ENCODE results near the gene BLNK. TPM values are rescaled to one million over a fixed set of nuclear protein-coding genes. Genes with fewer than 3 reads are reported as not detected.

Gene BLNK
- total and polyA plus RNA-seq, 9 of the 15 experiments (the other 6 are each of a cell fraction or from before 2014, with no cell fraction given) = not detected

GRCh38 chr10:96235326-96236089, 35.9 kb downstream of the BLNK start:
- Histone ChIP-seq H3K36me3 (ENCODE audit: control insufficient read depth, insufficient read depth, low read length) (no peaks in the 10 kb centered on the region), H2AFZ (ENCODE audit: low read depth, low read length) (no peak overlapping the region), H3K9me3 (replicated peaks; ENCODE audit: control insufficient read depth, insufficient read depth, low read depth, low read length) (no peaks in the 10 kb centered on the region), H4K20me1 (replicated peaks; ENCODE audit: control insufficient read depth, insufficient read depth, low read length) (no peaks in the 10 kb centered on the region), H3K79me2 (ENCODE audit: control insufficient read depth, insufficient read depth, low read length) (no peaks in the 10 kb centered on the region), H3K4me2 (ENCODE audit: insufficient read depth, low read length) (no peak overlapping the region), H3K27ac (ENCODE audit: extremely low read depth, low read depth, low read length) (no peak overlapping the region), H3K9ac (ENCODE audit: insufficient read depth in 1 of 2, low read depth in 2 of 2, low read length in 2 of 2) (no peak overlapping the region), H3K9me1 (ENCODE audit: control insufficient read depth, insufficient read depth, low read length) (no peaks in the 10 kb centered on the region), H3K27me3 (ENCODE audit: control insufficient read depth in 2 of 2, insufficient read depth in 2 of 2, low read length in 2 of 2) (peaks cover 0 to 11% of the 10 kb centered on the region in 2 experiments; a peak in 2 of 5 replicates), H3K4me3 (no peak overlapping the region), H3K4me1 (replicated peaks in 1 of 2; ENCODE audit: control insufficient read depth in 2 of 2, insufficient read depth in 2 of 2, low read length in 2 of 2) (no peaks in the 10 kb centered on the region)
- ATAC-seq = no peak
- DNase-seq (ENCODE audit: extremely low read depth in 1 of 4, low spot score in 3 of 4) = no peak
- TF ChIP-seq GTF3C2 (IDR thresholded peaks at IDR 0.05; ENCODE audit: borderline replicate concordance, extremely low read depth, insufficient read length) = no peak
- no peak for TF ChIP-seq PRPF4 (IDR thresholded peaks at IDR 0.05; ENCODE audit: insufficient read depth, low read depth, low read length, poor library complexity, severe bottlenecking)
- no peak for TF ChIP-seq E2F1 (CRISPR knock-in tag; IDR thresholded peaks at IDR 0.05)
- no peak for TF ChIP-seq ETV5 (CRISPR knock-in tag; IDR thresholded peaks at IDR 0.05; ENCODE audit: low read depth)
- TF ChIP-seq FOXP4 (CRISPR knock-in tag; IDR thresholded peaks at IDR 0.05; ENCODE audit: borderline replicate concordance) = no peak
- TF ChIP-seq ZNF175 (CRISPR knock-in tag; IDR thresholded peaks at IDR 0.05; ENCODE audit: low read depth) = no peak
- in situ Hi-C loops (cut with MboI) = no loop called here
- POLR2A ChIA-PET = no interaction called here
- intact Hi-C loops (cut with micrococcal nuclease) = no loop called here
- no TSS peak for BruUV-seq (replicated peaks)
- no peak for FAIRE-seq
- CTCF ChIA-PET (ENCODE audit: low intra/inter-chr PET ratio) = no interaction called here
- WGBS (ENCODE audit: insufficient coverage, low coverage, missing lambda C conversion rate) = 4% methylated on average over 8 of the region's 8 CpGs

Data from K562 (cell line).